ENCODE results near the gene WDR38. TPM values are rescaled to one million over a fixed set of nuclear protein-coding genes. Genes with fewer than 3 reads are reported as not detected.

The WDR38 gene
- not detected in 2 replicates for polyA plus RNA-seq

GRCh38 chr9:124852829-124853531 is at the start of gene WDR38:
TSS of gene WDR38 (plus strand) at chr9:124853460. CDS start at chr9:124853532, 72 bp downstream.

GRCh38 chr9:124861342-124862229 is 8.3 kb downstream of the WDR38 start, which contains the start of the genes ARPC5L and RPL35:
TSS of gene ARPC5L (plus strand) at chr9:124862130. CDS start at chr9:124869291, 7,161 bp downstream.
TSS of gene RPL35 (minus strand) at chr9:124861957. CDS start at chr9:124861912, 45 bp downstream.

Other genes with a start within 250 kb of the WDR38 start
- 0.63 and 1.0 TPM in 2 replicates for gene NR6A1, start 82.1 kb upstream of the WDR38 start, polyA plus RNA-seq
- 0.13 TPM in 1 of 2 replicates, not detected in the other for gene OLFML2A, start 76.3 kb upstream of the WDR38 start, polyA plus RNA-seq
- gene RPL35, start 8.5 kb downstream of the WDR38 start, polyA plus RNA-seq: 817 and 867 TPM in 2 replicates
- 120 and 166 TPM in 2 replicates for gene ARPC5L, start 8.7 kb downstream of the WDR38 start, polyA plus RNA-seq
- gene GOLGA1, start 87.6 kb downstream of the WDR38 start, polyA plus RNA-seq: 7.8 and 10.1 TPM in 2 replicates

Measured in Purkinje cell (primary cell).